Right lobe of liver (tissue), 4 donors: ENCODE measurements around the gene OR6B3.

ENCODE experiments used
- POLR2A ChIP-seq: fragments of 450-650 bp; IDR thresholded peaks from one replicate; pipeline ENCODE4 v1.6.1; 2017; ENCODE audit warnings: antibody characterized with exemption, mild to moderate bottlenecking
- TF ChIP-seq, protein P1 (sequence below), 4 donors: fragments of 200-600 bp in 3 of 4; fragments of 450-650 bp in 1 of 4; IDR thresholded peaks; one replicate each; pipeline versions ENCODE4 v1.5.1 to v1.8.0; 2016 to 2022; ENCODE audit warnings: antibody characterized with exemption in 4 of 4, mild to moderate bottlenecking in 2 of 4
- donor health status: DM: no; HTN: no; CAD: no.
- donor health status: DM: no; HTN: no; CAD: no.
- donor health status: DM: no; HTN: yes; CAD: no.

DNA sequence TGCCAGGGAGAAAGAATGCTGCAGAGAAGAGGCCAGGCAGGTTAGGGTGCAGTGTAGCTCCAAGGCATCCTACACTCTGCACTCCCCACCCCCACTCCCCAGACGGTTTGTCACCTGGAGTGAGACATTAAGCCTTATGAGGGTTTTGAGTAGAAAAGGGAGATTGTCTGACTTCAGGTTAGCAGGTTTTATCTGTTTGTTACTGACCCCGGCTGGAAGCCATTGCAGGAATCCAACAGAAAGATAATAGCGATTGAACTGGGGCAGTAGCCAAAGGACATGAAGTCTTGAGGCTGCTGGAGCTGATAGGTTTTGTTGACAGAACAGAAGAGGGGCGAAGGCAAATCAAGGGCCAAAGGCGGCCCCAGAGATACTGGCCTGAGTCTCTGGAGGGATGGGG, 36.0 kb upstream of the OR6B3 start:
- TF ChIP-seq, protein P1, sequence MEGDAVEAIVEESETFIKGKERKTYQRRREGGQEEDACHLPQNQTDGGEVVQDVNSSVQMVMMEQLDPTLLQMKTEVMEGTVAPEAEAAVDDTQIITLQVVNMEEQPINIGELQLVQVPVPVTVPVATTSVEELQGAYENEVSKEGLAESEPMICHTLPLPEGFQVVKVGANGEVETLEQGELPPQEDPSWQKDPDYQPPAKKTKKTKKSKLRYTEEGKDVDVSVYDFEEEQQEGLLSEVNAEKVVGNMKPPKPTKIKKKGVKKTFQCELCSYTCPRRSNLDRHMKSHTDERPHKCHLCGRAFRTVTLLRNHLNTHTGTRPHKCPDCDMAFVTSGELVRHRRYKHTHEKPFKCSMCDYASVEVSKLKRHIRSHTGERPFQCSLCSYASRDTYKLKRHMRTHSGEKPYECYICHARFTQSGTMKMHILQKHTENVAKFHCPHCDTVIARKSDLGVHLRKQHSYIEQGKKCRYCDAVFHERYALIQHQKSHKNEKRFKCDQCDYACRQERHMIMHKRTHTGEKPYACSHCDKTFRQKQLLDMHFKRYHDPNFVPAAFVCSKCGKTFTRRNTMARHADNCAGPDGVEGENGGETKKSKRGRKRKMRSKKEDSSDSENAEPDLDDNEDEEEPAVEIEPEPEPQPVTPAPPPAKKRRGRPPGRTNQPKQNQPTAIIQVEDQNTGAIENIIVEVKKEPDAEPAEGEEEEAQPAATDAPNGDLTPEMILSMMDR (IDR thresholded peaks at IDR 0.05): no peak
- TF ChIP-seq POLR2A: no peak
